PC-3 (cell line): Measurements from ENCODE around the gene FMNL2. TPM values are rescaled to one million over a fixed set of nuclear protein-coding genes. Genes with fewer than 3 reads are reported as not detected.

Source experiments
- ATAC-seq: fragments of 200-7000 bp; cut with Tn5 transposase; 2 replicates; pipeline ENCODE4 v1.9.1; 2020; ENCODE audit warnings: mild to moderate bottlenecking, moderate library complexity
- BruUV-seq: library from RNA; stranded (reverse); fragments of 400-500 nt; replicated peaks from 2 replicates; lab custom pipeline; 2021; lab: Mats Ljungman, UMichigan
- CTCF ChIA-PET: fragments of 300-600 bp; sonication (Branson Sonifier 250); formaldehyde crosslinking; loops from one replicate; lab custom pipeline; 2022; ENCODE audit warnings: antibody characterized with exemption; lab: Charles Lee
- POLR2A ChIA-PET: fragments of 300-600 bp; sonication (Branson Sonifier 250); formaldehyde crosslinking; loops from one replicate; lab custom pipeline; 2022; ENCODE audit warnings: antibody characterized with exemption; ENCODE audit not compliant: unreplicated experiment; lab: Charles Lee
- DNase-seq: peaks from one replicate; pipeline ENCODE4 v3.0.0-alpha.2; 2015
- H2AFZ ChIP-seq: fragments of 300-600 bp; sonication (generic); 2 replicates; pipeline ENCODE4 v1.6.0; 2016; ENCODE audit warnings: antibody characterized with exemption, low read length
- H3F3A ChIP-seq: fragments of 300-600 bp; sonication (generic); one replicate; pipeline ENCODE4 v1.6.0; 2017; ENCODE audit warnings: antibody characterized with exemption, low read length, control low read depth, mild to moderate bottlenecking; ENCODE audit not compliant: unreplicated experiment
- H3K27ac ChIP-seq: fragments of 300-600 bp; sonication (generic); 2 replicates; pipeline ENCODE4 v1.5.1; 2016; ENCODE audit warnings: mild to moderate bottlenecking, low read length
- H3K27me3 ChIP-seq: fragments of 300-600 bp; sonication (generic); 2 replicates; pipeline ENCODE4 v1.6.1; 2016; ENCODE audit warnings: low read length, mixed read lengths
- H3K36me3 ChIP-seq: fragments of 300-600 bp; sonication (generic); 2 replicates; pipeline ENCODE4 v1.6.1; 2016; ENCODE audit warnings: low read depth, mixed run types, low read length, mixed read lengths
- H3K4me1 ChIP-seq: fragments of 300-600 bp; sonication (generic); 2 replicates; pipeline ENCODE4 v1.5.1; 2016; ENCODE audit warnings: low read length; ENCODE audit not compliant: insufficient read depth
- H3K4me2 ChIP-seq: fragments of 300-600 bp; sonication (generic); 2 replicates; pipeline ENCODE4 v1.6.0; 2016; ENCODE audit warnings: low read length
- H3K4me3 ChIP-seq: fragments of 300-600 bp; sonication (generic); 2 replicates; pipeline ENCODE4 v1.5.1; 2016; ENCODE audit warnings: mild to moderate bottlenecking, low read length, mixed read lengths
- H3K79me2 ChIP-seq: fragments of 300-600 bp; sonication (generic); 2 replicates; pipeline ENCODE4 v1.6.1; 2017; ENCODE audit warnings: low read length, mixed read lengths
- H3K9ac ChIP-seq: fragments of 300-600 bp; sonication (generic); 2 replicates; pipeline ENCODE4 v1.6.0; 2016; ENCODE audit warnings: mild to moderate bottlenecking, low read length
- H3K9me2 ChIP-seq: fragments of 300-600 bp; sonication (generic); replicated peaks from 2 replicates; pipeline ENCODE4 v1.6.1; 2016; ENCODE audit warnings: mixed run types, low read length, mixed read lengths
- H3K9me3 ChIP-seq: fragments of 300-600 bp; sonication (generic); 2 replicates; pipeline ENCODE4 v1.6.1; 2016; ENCODE audit warnings: low read length, mixed read lengths
- H4K20me1 ChIP-seq: fragments of 300-600 bp; sonication (generic); 2 replicates; pipeline ENCODE4 v1.6.1; 2016; ENCODE audit warnings: low read length, mixed read lengths
- CTCF ChIP-seq: fragments of 300-600 bp; sonication (generic); conservative IDR thresholded peaks from 2 replicates; pipeline ENCODE4 v1.5.1; 2017; ENCODE audit warnings: antibody characterized with exemption, low read depth, mild to moderate bottlenecking, low read length
- EZH2 ChIP-seq: fragments of 300-600 bp; sonication (generic); IDR thresholded peaks from one replicate; pipeline ENCODE4 v1.6.1; 2017; ENCODE audit warnings: antibody characterized with exemption, mild to moderate bottlenecking, low read length; ENCODE audit not compliant: unreplicated experiment
- EZH2phosphoT487 ChIP-seq: fragments of 300-600 bp; sonication (generic); IDR thresholded peaks from 2 replicates; pipeline ENCODE4 v1.6.1; 2018; ENCODE audit warnings: mild to moderate bottlenecking, antibody characterized with exemption, low read length, borderline replicate concordance
- intact Hi-C: fragments of 100-400 bp; cut with micrococcal nuclease; formaldehyde crosslinking; loops from 2 replicates; pipeline ENCODE4 v1.9.0; 2023
- total RNA-seq: library from RNA; depleted of rRNA; stranded (reverse); fragments of >200 nt; gene quantifications from 2 replicates; pipeline ENCODE4 v1.2.3, GENCODE V29; 2014

FMNL2 gene
- total RNA-seq, 1 experiment from 2014 or later, result 15.8 TPM

GRCh38 chr2:152602750-152603149 is 267.8 kb downstream of the FMNL2 start:
- no peaks in the 10 kb centered on the region for H3K27me3 ChIP-seq
- no peaks in the 10 kb centered on the region for H3K9me3 ChIP-seq
- H3F3A ChIP-seq, result no peaks in the 10 kb centered on the region
- H3K4me3 ChIP-seq, result no peak overlapping the region
- no peak overlapping the region for H3K4me2 ChIP-seq
- H3K27ac ChIP-seq, result no peak overlapping the region
- no peak overlapping the region for H3K9ac ChIP-seq
- no peaks in the 10 kb centered on the region for H4K20me1 ChIP-seq
- no peaks in the 10 kb centered on the region for H3K9me2 ChIP-seq
- CTCF ChIA-PET, result interaction anchor here (0.5 kb wide), 1 partner anchor 34 kb away, joined by 3 read pairs; no protein-coding TSS in a partner anchor
- POLR2A ChIA-PET, result no interaction called here
- DNase-seq (no peak), ATAC-seq (no peak)
- H3K36me3 ChIP-seq, result no peaks in the 10 kb centered on the region
- no peak overlapping the region for H2AFZ ChIP-seq
- intact Hi-C loops, result no loop called here
- TF ChIP-seq CTCF (no peak), EZH2 (no peak), EZH2phosphoT487 (no peak)
- BruUV-seq, result no TSS peak
- H3K4me1 ChIP-seq, result no peaks in the 10 kb centered on the region
- no peaks in the 10 kb centered on the region for H3K79me2 ChIP-seq

- no TSS peak for BruUV-seq
- no peaks in the 10 kb centered on the region for H4K20me1 ChIP-seq
- no peak overlapping the region for H3K9ac ChIP-seq
- no peaks in the 10 kb centered on the region for H3K27me3 ChIP-seq
- no peaks in the 10 kb centered on the region for H3K9me2 ChIP-seq
- no peaks in the 10 kb centered on the region for H3K79me2 ChIP-seq
- CTCF ChIA-PET, result interaction anchor here (0.5 kb wide), 1 partner anchor 34 kb away, joined by 3 read pairs; no protein-coding TSS in a partner anchor
- no peak overlapping the region for H3K27ac ChIP-seq
- POLR2A ChIA-PET, result no interaction called here
- H3F3A ChIP-seq, result no peaks in the 10 kb centered on the region
- H3K36me3 ChIP-seq, result no peaks in the 10 kb centered on the region
- no peak for DNase-seq
- intact Hi-C loops, result no loop called here
- H3K4me3 ChIP-seq, result no peak overlapping the region
- H2AFZ ChIP-seq, result no peak overlapping the region
- no peak for ATAC-seq
- no peak overlapping the region for H3K4me2 ChIP-seq
- no peaks in the 10 kb centered on the region for H3K9me3 ChIP-seq
- H3K4me1 ChIP-seq, result no peaks in the 10 kb centered on the region
- TF ChIP-seq EZH2phosphoT487 (no peak), CTCF (no peak), EZH2 (no peak)
Observed at GRCh38 chr2:152603166-152603565, 268.2 kb downstream of the FMNL2 start.

DNA sequence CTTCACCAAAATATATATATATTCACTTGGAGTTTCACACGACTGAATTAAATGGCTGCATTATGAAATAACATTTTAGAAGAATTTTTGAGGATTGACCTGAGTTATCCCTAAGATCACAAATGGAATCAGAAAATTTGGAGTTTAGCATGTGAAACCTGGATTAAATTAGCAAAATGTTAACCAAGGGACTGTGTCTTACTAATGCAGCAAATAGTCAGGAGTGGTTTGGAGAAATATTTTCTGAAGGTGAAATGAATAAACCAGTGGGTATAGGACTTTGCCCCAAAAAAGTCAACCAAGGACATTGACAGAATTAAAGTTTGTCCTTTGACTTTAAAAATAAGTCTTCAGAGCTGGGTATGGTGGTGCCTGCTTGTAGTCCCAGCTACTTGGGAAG is 271.1 kb downstream of the FMNL2 start:
- no peaks in the 10 kb centered on the region for H3K27me3 ChIP-seq
- H3K4me1 ChIP-seq, result no peaks in the 10 kb centered on the region
- H3K9me2 ChIP-seq, result no peaks in the 10 kb centered on the region
- no peak overlapping the region for H3K27ac ChIP-seq
- no peaks in the 10 kb centered on the region for H4K20me1 ChIP-seq
- BruUV-seq, result no TSS peak
- POLR2A ChIA-PET, result no interaction called here
- no peak overlapping the region for H3K4me3 ChIP-seq
- intact Hi-C loops, result no loop called here
- ATAC-seq (no peak), DNase-seq (no peak)
- H3F3A ChIP-seq, result no peaks in the 10 kb centered on the region
- H3K9ac ChIP-seq, result no peak overlapping the region
- TF ChIP-seq CTCF (no peak), EZH2 (no peak), EZH2phosphoT487 (no peak)
- H3K36me3 ChIP-seq, result no peaks in the 10 kb centered on the region
- CTCF ChIA-PET, result interaction anchor here (0.6 kb wide), 1 partner anchor 109 kb away, joined by 6 read pairs; no protein-coding TSS in a partner anchor
- H2AFZ ChIP-seq, result no peak overlapping the region
- H3K4me2 ChIP-seq, result no peak overlapping the region
- no peaks in the 10 kb centered on the region for H3K79me2 ChIP-seq
- H3K9me3 ChIP-seq, result no peaks in the 10 kb centered on the region
